GM18909 (cell line): ENCODE results near the gene SAMD9.
A peak's percentile ranks its signal among the peaks of the same experiment; 100 is the strongest.
"Not testable (repeated sequence)": the region's sequence is repeated elsewhere in the genome, so short reads cannot be mapped to it uniquely, and the experiment has no call there.

Experiments used
- ATAC-seq: cut with Tn5 transposase; IDR thresholded peaks from one replicate; pipeline ENCODE4 v1.9.1; 2021; ENCODE audit warnings: mild to moderate bottlenecking; ENCODE audit not compliant: unreplicated experiment, poor library complexity

Gene SAMD9

GRCh38 chr7:93117852-93118530 lies at the start of gene SAMD9:
TSS of gene SAMD9 (minus strand) at chr7:93117979. CDS start at chr7:93106097, 11,882 bp downstream.
- ATAC-seq = peak; percentile 99

GRCh38 chr7:93165447-93165846 lies 47.7 kb upstream of the SAMD9 start:
- ATAC-seq = peak; percentile 100

- ATAC-seq = no peak
Measured at GRCh38 chr7:93164766-93165165, 47.0 kb upstream of the SAMD9 start.

- no peak for ATAC-seq
Measured at GRCh38 chr7:93161181-93161762, 43.5 kb upstream of the SAMD9 start.

- ATAC-seq = no peak
Measured at GRCh38 chr7:93160410-93160809, 42.6 kb upstream of the SAMD9 start.

- ATAC-seq = no peak
Measured at GRCh38 chr7:93159490-93159889, 41.7 kb upstream of the SAMD9 start.

- no peak for ATAC-seq
Measured at GRCh38 chr7:93156884-93157283, 39.1 kb upstream of the SAMD9 start.

GRCh38 chr7:93150200-93150835 lies 32.5 kb upstream of the SAMD9 start:
- no peak for ATAC-seq

- ATAC-seq = no peak
Measured at GRCh38 chr7:93148727-93149126, 30.9 kb upstream of the SAMD9 start.

GRCh38 chr7:93148144-93148543 lies 30.4 kb upstream of the SAMD9 start, which contains the start of gene SAMD9L:
TSS of gene SAMD9L (minus strand) at chr7:93148385. CDS start at chr7:93135971, 12,414 bp downstream.
- ATAC-seq = peak; percentile 73

- ATAC-seq = peak; percentile 85
Measured at GRCh38 chr7:93147363-93147762, 29.6 kb upstream of the SAMD9 start.

GRCh38 chr7:93146472-93147141 lies 28.8 kb upstream of the SAMD9 start:
- ATAC-seq = peak; percentile 36

- ATAC-seq = no peak
Measured at GRCh38 chr7:93146036-93146435, 28.3 kb upstream of the SAMD9 start.

GRCh38 chr7:93145354-93145753 lies 27.6 kb upstream of the SAMD9 start:
- no peak for ATAC-seq

GRCh38 chr7:93142127-93142526 lies 24.3 kb upstream of the SAMD9 start:
- ATAC-seq = no peak

- ATAC-seq = no peak
Measured at GRCh38 chr7:93140582-93141191, 22.9 kb upstream of the SAMD9 start.

- no peak for ATAC-seq
Measured at GRCh38 chr7:93138576-93138975, 20.8 kb upstream of the SAMD9 start.

- no peak for ATAC-seq
Measured at GRCh38 chr7:93133005-93133404, 15.2 kb upstream of the SAMD9 start.

GRCh38 chr7:93132216-93132615 lies 14.4 kb upstream of the SAMD9 start:
- ATAC-seq = no peak

GRCh38 chr7:93126954-93127353 lies 9.2 kb upstream of the SAMD9 start:
- ATAC-seq = not testable (repeated sequence)

- not testable (repeated sequence) for ATAC-seq
Measured at GRCh38 chr7:93123532-93123931, 5.8 kb upstream of the SAMD9 start.
